IMR-90 (cell line): ENCODE results near the gene PELI1. TPM values are rescaled to one million over a fixed set of nuclear protein-coding genes. Genes with fewer than 3 reads are reported as not detected.

Source experiments
- ATAC-seq: fragments of 200-7000 bp; cut with Tn5 transposase; 2 replicates; pipeline ENCODE4 v1.9.1; 2020; ENCODE audit warnings: low read depth, mild to moderate bottlenecking, moderate library complexity
- BruUV-seq: library from RNA; stranded (reverse); fragments of 400-500 nt; replicated peaks from 2 replicates; lab custom pipeline; 2021; lab: Mats Ljungman, UMichigan
- CTCF ChIA-PET: fragments of 300-600 bp; formaldehyde crosslinking; extraction: SDS; loops from one replicate; lab custom pipeline; 2021; ENCODE audit warnings: antibody characterized with exemption; lab: Yijun Ruan, JAX
- POLR2A ChIA-PET: fragments of 300-600 bp; sonication (Branson Sonifier 250); formaldehyde crosslinking; loops from one replicate; lab custom pipeline; 2022; ENCODE audit warnings: antibody characterized with exemption; ENCODE audit not compliant: unreplicated experiment; lab: Charles Lee
- DNase-seq: peaks from one replicate; pipeline ENCODE4 v3.0.0; 2013
- H2AFZ ChIP-seq: replicated peaks from 2 replicates; pipeline ENCODE3; 2013; ENCODE audit warnings: low read length, mild to moderate bottlenecking; ENCODE audit not compliant: poor library complexity
- H2AK5ac ChIP-seq: 2 replicates; pipeline ENCODE4 v1.6.1; 2013; ENCODE audit warnings: low read depth, low read length, inconsistent platforms
- H2AK9ac ChIP-seq: replicated peaks from 2 replicates; pipeline ENCODE3; 2013; ENCODE audit warnings: mild to moderate bottlenecking, low read depth, low read length, moderate library complexity; ENCODE audit not compliant: poor library complexity
- H2BK120ac ChIP-seq: 2 replicates; pipeline ENCODE4 v1.6.1; 2013; ENCODE audit warnings: low read depth, low read length, inconsistent platforms
- H2BK15ac ChIP-seq: 3 replicates; pipeline ENCODE4 v1.6.1; 2013; ENCODE audit warnings: low read depth, low read length, inconsistent platforms
- H2BK20ac ChIP-seq: 2 replicates; pipeline ENCODE4 v1.6.1; 2013; ENCODE audit warnings: low read depth, mild to moderate bottlenecking, inconsistent platforms, low read length, moderate library complexity
- H2BK5ac ChIP-seq: 2 replicates; pipeline ENCODE4 v1.6.1; 2013; ENCODE audit warnings: mild to moderate bottlenecking, low read depth, low read length, inconsistent platforms; ENCODE audit not compliant: poor library complexity, severe bottlenecking
- H3K14ac ChIP-seq: replicated peaks from 2 replicates; pipeline ENCODE4 v1.6.1; 2013; ENCODE audit warnings: low read depth, low read length, inconsistent platforms
- H3K18ac ChIP-seq: 2 replicates; pipeline ENCODE4 v1.6.1; 2013; ENCODE audit warnings: low read depth, low read length, control low read depth
- H3K23ac ChIP-seq: 2 replicates; pipeline ENCODE4 v1.6.1; 2013; ENCODE audit warnings: low read depth, low read length, inconsistent platforms
- H3K27ac ChIP-seq: 2 replicates; pipeline ENCODE4 v1.5.1; 2013; ENCODE audit warnings: mild to moderate bottlenecking, control low read depth, low read length; ENCODE audit not compliant: insufficient read depth
- H3K27me3 ChIP-seq: 2 replicates; pipeline ENCODE4 v1.6.1; 2013; ENCODE audit warnings: low read length; ENCODE audit not compliant: control insufficient read depth, insufficient read depth
- H3K36me3 ChIP-seq: 2 replicates; pipeline ENCODE4 v1.6.1; 2013; ENCODE audit warnings: low read length, mixed read lengths; ENCODE audit not compliant: control insufficient read depth, insufficient read depth
- H3K4ac ChIP-seq: 2 replicates; pipeline ENCODE4 v1.6.1; 2013; ENCODE audit warnings: low read depth, low read length, inconsistent platforms
- H3K4me1 ChIP-seq: 2 replicates; pipeline ENCODE4 v1.6.1; 2013; ENCODE audit warnings: low read length, mixed read lengths; ENCODE audit not compliant: control insufficient read depth, insufficient read depth
- H3K4me2 ChIP-seq: 2 replicates; pipeline ENCODE4 v1.6.1; 2013; ENCODE audit warnings: low read depth, mild to moderate bottlenecking, control low read depth, low read length, moderate library complexity
- H3K4me3 ChIP-seq: 2 replicates; pipeline ENCODE4 v1.5.1; 2013; ENCODE audit warnings: low read depth, mild to moderate bottlenecking, control low read depth, low read length, moderate library complexity; ENCODE audit not compliant: insufficient read depth
- H3K56ac ChIP-seq: 2 replicates; pipeline ENCODE4 v1.6.1; 2013; ENCODE audit warnings: low read length, inconsistent platforms; ENCODE audit not compliant: insufficient read depth; ENCODE audit errors: extremely low read depth
- H3K79me1 ChIP-seq, 2 experiments: 2 replicates each; pipeline ENCODE4 v1.6.1; 2013; ENCODE audit warnings: low read length in 2 of 2, inconsistent platforms in 1 of 2, low read depth in 1 of 2
- H3K9ac ChIP-seq: 2 replicates; pipeline ENCODE4 v1.6.1; 2013; ENCODE audit warnings: low read depth, low read length, control low read depth
- H3K9me1 ChIP-seq: 2 replicates; pipeline ENCODE4 v1.6.1; 2013; ENCODE audit warnings: low read length, inconsistent platforms; ENCODE audit not compliant: insufficient read depth
- H3K9me3 ChIP-seq: 2 replicates; pipeline ENCODE4 v1.6.1; 2013; ENCODE audit warnings: low read length; ENCODE audit not compliant: control insufficient read depth, insufficient read depth
- H4K20me1 ChIP-seq: 2 replicates; pipeline ENCODE4 v1.6.1; 2013; ENCODE audit warnings: low read length, inconsistent platforms; ENCODE audit not compliant: insufficient read depth
- H4K5ac ChIP-seq: 2 replicates; pipeline ENCODE4 v1.6.1; 2013; ENCODE audit warnings: mild to moderate bottlenecking, low read depth, low read length, control low read depth
- H4K8ac ChIP-seq, 2 experiments: 2 replicates each; pipeline ENCODE4 v1.6.1; 2013; ENCODE audit warnings: low read depth in 2 of 2, low read length in 2 of 2, control low read depth in 1 of 2, inconsistent platforms in 1 of 2
- H4K91ac ChIP-seq: 2 replicates; pipeline ENCODE4 v1.6.1; 2013; ENCODE audit warnings: low read depth, low read length, inconsistent platforms; ENCODE audit not compliant: insufficient read depth
- BHLHE40 ChIP-seq: fragments of 150-350 bp; IDR thresholded peaks from 2 replicates; pipeline ENCODE4 v1.6.1; 2016; ENCODE audit warnings: mild to moderate bottlenecking, low read depth, low read length
- CEBPB ChIP-seq: IDR thresholded peaks from 2 replicates; pipeline ENCODE4 v1.6.1; 2012; ENCODE audit warnings: low read depth, low read length, improper control_type of control experiment
- CHD1 ChIP-seq: IDR thresholded peaks from 2 replicates; pipeline ENCODE4 v1.6.1; 2012; ENCODE audit warnings: low read depth, low read length, improper control_type of control experiment
- FOS ChIP-seq: fragments of 150-350 bp; IDR thresholded peaks from 2 replicates; pipeline ENCODE4 v1.6.1; 2016; ENCODE audit warnings: low read depth, low read length
- MAFK ChIP-seq: IDR thresholded peaks from 2 replicates; pipeline ENCODE4 v1.6.1; 2012; ENCODE audit warnings: low read depth, low read length, improper control_type of control experiment
- MAZ ChIP-seq: IDR thresholded peaks from 2 replicates; pipeline ENCODE4 v1.6.1; 2012; ENCODE audit warnings: low read depth, mild to moderate bottlenecking, low read length, improper control_type of control experiment, moderate library complexity, borderline replicate concordance
- MXI1 ChIP-seq: IDR thresholded peaks from 2 replicates; pipeline ENCODE4 v1.6.1; 2012; ENCODE audit warnings: low read depth, mild to moderate bottlenecking, low read length, moderate library complexity, borderline replicate concordance
- NFE2L2 ChIP-seq: fragments of 150-350 bp; IDR thresholded peaks from 2 replicates; pipeline ENCODE4 v1.6.1; 2016; ENCODE audit warnings: low read depth, mild to moderate bottlenecking, low read length
- POLR2A ChIP-seq: IDR thresholded peaks from 2 replicates; pipeline ENCODE4 v1.6.1; 2012; ENCODE audit warnings: mild to moderate bottlenecking, low read depth, low read length
- RAD21 ChIP-seq: IDR thresholded peaks from 2 replicates; pipeline ENCODE4 v1.6.1; 2012; ENCODE audit warnings: low read length, improper control_type of control experiment
- RCOR1 ChIP-seq: IDR thresholded peaks from 2 replicates; pipeline ENCODE4 v1.6.1; 2012; ENCODE audit warnings: mild to moderate bottlenecking, low read length, improper control_type of control experiment; ENCODE audit not compliant: insufficient replicate concordance
- RFX5 ChIP-seq: IDR thresholded peaks from 2 replicates; pipeline ENCODE4 v1.8.0; 2012; ENCODE audit warnings: low read depth, mild to moderate bottlenecking, low read length, moderate library complexity
- SMC3 ChIP-seq: fragments of 150-350 bp; IDR thresholded peaks from 2 replicates; pipeline ENCODE4 v1.6.1; 2016; ENCODE audit warnings: low read depth, mild to moderate bottlenecking, antibody characterized with exemption, low read length, moderate library complexity
- WGBS, 2 experiments: methylation state at CpG; one replicate each; pipeline versions ENCODE4 v1.1.5 to v1.1.7; 2013; ENCODE audit warnings: missing lambda C conversion rate in 2 of 2; ENCODE audit not compliant: insufficient read length in 1 of 2; ENCODE audit errors: extremely low coverage in 2 of 2; 5-methylcytosine and 5-hydroxymethylcytosine counted together
- dilution Hi-C: fragments of 300-500 bp; cut with HindIII; formaldehyde crosslinking; loops from one replicate; pipeline ENCODE4 v1.14.3; 2018; ENCODE audit warnings: low sequenced_read_pairs; ENCODE audit not compliant: unreplicated experiment
- in situ Hi-C: fragments of 300-500 bp; cut with MboI; formaldehyde crosslinking; loops from 3 replicates; pipeline ENCODE4 v1.14.3; 2019; ENCODE audit warnings: low sequenced_read_pairs, inconsistent platforms, mixed read lengths
- intact Hi-C: fragments of 100-400 bp; cut with micrococcal nuclease; formaldehyde crosslinking; loops from 2 replicates; pipeline ENCODE4 v1.10.0; 2022
- polyA plus RNA-seq, 3 experiments: library from polyadenylated mRNA; depleted of rRNA; stranded (reverse); fragments of >200 nt; gene quantifications; 2 replicates each; pipeline ENCODE4 v1.2.3, GENCODE V29; 2012; ENCODE audit warnings: low replicate concordance in 1 of 3
- total RNA-seq: library from RNA; depleted of rRNA; stranded (reverse); fragments of >200 nt; gene quantifications from 2 replicates; pipeline ENCODE4 v1.2.3, GENCODE V29; 2012
- TF ChIP-seq, protein P1 (sequence below): fragments of 150-350 bp; IDR thresholded peaks from 2 replicates; pipeline ENCODE4 v1.6.1; 2016; ENCODE audit warnings: low read depth, mild to moderate bottlenecking, low read length, moderate library complexity, borderline replicate concordance
- TF ChIP-seq, protein P2 (sequence below): conservative IDR thresholded peaks from 2 replicates; pipeline ENCODE4 v1.5.1; 2012; ENCODE audit warnings: mild to moderate bottlenecking, low read depth, low read length, improper control_type of control experiment
- TF ChIP-seq, protein P3 (sequence below): fragments of 150-350 bp; IDR thresholded peaks from 2 replicates; pipeline ENCODE4 v1.6.1; 2017; ENCODE audit warnings: mild to moderate bottlenecking, antibody characterized with exemption, low read length, low read depth

PELI1 gene
- total and polyA plus RNA-seq, 2 of the 4 experiments (the other 2 are of a cell fraction) = 2.2 to 2.5 TPM

DNA sequence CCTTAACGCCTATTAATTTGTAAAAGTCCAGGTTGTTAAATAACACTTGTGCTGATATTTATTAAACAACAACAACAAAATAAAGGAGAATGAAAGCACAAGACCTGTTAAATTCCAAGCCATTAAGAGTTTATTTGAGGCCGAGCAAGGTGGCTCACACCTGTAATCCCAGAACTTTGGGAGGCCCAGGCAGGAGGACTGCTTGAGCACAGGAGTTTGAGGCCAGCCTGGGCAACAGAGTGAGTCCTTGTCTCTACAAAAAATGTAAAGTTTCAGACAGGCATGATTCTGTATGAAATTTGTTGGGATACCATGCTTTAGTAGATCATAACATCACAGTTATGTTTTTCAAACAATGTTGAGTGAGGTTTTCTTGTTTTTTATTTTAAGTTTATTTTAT lies 17.1 kb downstream of the PELI1 start:
- Histone ChIP-seq H3K9me1 (no peaks in the 10 kb centered on the region), H3K4ac (no peak overlapping the region), H2AK5ac (no peak overlapping the region), H3K4me1 (no peaks in the 10 kb centered on the region), H3K14ac (no peak overlapping the region), H4K8ac (no peak overlapping the region), H3K4me2 (no peak overlapping the region), H3K36me3 (no peaks in the 10 kb centered on the region), H4K91ac (no peak overlapping the region), H3K18ac (no peak overlapping the region), H4K20me1 (no peaks in the 10 kb centered on the region), H2BK120ac (no peak overlapping the region), H2AK9ac (no peak overlapping the region), H3K79me1 (peaks cover 3 to 4% of the 10 kb centered on the region in 2 experiments; a peak in 2 of 4 replicates), H3K27me3 (no peaks in the 10 kb centered on the region), H3K4me3 (no peak overlapping the region), H3K23ac (no peak overlapping the region), H2AFZ (no peak overlapping the region), H2BK20ac (no peak overlapping the region), H3K9me3 (no peaks in the 10 kb centered on the region), H3K9ac (no peak overlapping the region), H3K56ac (no peak overlapping the region), H4K5ac (no peak overlapping the region), H2BK5ac (no peak overlapping the region), H2BK15ac (no peak overlapping the region), H3K27ac (no peak overlapping the region)
- ATAC-seq (no peak), DNase-seq (no peak)
- POLR2A ChIA-PET = no interaction called here
- in situ Hi-C loops (no loop called here), intact Hi-C loops (no loop called here), dilution Hi-C loops (no loop called here)
- TF ChIP-seq CEBPB = no peak
- TF ChIP-seq MAFK = no peak
- no peak for TF ChIP-seq BHLHE40
- TF ChIP-seq POLR2A = no peak
- TF ChIP-seq RAD21 = no peak
- TF ChIP-seq RFX5 = no peak
- TF ChIP-seq, protein P1, sequence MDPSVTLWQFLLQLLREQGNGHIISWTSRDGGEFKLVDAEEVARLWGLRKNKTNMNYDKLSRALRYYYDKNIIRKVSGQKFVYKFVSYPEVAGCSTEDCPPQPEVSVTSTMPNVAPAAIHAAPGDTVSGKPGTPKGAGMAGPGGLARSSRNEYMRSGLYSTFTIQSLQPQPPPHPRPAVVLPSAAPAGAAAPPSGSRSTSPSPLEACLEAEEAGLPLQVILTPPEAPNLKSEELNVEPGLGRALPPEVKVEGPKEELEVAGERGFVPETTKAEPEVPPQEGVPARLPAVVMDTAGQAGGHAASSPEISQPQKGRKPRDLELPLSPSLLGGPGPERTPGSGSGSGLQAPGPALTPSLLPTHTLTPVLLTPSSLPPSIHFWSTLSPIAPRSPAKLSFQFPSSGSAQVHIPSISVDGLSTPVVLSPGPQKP = no peak
- TF ChIP-seq RCOR1 = no peak
- TF ChIP-seq SMC3 = no peak
- no peak for TF ChIP-seq CHD1
- TF ChIP-seq MAZ = no peak
- TF ChIP-seq MXI1 = no peak
- TF ChIP-seq, protein P2, sequence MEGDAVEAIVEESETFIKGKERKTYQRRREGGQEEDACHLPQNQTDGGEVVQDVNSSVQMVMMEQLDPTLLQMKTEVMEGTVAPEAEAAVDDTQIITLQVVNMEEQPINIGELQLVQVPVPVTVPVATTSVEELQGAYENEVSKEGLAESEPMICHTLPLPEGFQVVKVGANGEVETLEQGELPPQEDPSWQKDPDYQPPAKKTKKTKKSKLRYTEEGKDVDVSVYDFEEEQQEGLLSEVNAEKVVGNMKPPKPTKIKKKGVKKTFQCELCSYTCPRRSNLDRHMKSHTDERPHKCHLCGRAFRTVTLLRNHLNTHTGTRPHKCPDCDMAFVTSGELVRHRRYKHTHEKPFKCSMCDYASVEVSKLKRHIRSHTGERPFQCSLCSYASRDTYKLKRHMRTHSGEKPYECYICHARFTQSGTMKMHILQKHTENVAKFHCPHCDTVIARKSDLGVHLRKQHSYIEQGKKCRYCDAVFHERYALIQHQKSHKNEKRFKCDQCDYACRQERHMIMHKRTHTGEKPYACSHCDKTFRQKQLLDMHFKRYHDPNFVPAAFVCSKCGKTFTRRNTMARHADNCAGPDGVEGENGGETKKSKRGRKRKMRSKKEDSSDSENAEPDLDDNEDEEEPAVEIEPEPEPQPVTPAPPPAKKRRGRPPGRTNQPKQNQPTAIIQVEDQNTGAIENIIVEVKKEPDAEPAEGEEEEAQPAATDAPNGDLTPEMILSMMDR = no peak
- TF ChIP-seq FOS = no peak
- TF ChIP-seq, protein P3, sequence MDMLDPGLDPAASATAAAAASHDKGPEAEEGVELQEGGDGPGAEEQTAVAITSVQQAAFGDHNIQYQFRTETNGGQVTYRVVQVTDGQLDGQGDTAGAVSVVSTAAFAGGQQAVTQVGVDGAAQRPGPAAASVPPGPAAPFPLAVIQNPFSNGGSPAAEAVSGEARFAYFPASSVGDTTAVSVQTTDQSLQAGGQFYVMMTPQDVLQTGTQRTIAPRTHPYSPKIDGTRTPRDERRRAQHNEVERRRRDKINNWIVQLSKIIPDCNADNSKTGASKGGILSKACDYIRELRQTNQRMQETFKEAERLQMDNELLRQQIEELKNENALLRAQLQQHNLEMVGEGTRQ = no peak
- no peak for TF ChIP-seq NFE2L2
- no CpG with 5 or more reads among the region's 2 CpGs for WGBS, 2 experiments
- BruUV-seq = no TSS peak
- CTCF ChIA-PET = interaction anchor here (0.7 kb wide), 1 partner anchor 26 kb away, joined by 3 read pairs; no protein-coding TSS in a partner anchor
